Body of pancreas (tissue), 4 donors: Measurements from ENCODE around the gene ADGRL3. TPM values are rescaled to one million over a fixed set of nuclear protein-coding genes. Genes with fewer than 3 reads are reported as not detected.

ENCODE experiments used
- ATAC-seq: fragments of 150-250 bp; one replicate; pipeline ENCODE4 v1.9.1; 2016
- DNase-seq, 4 donors: peaks; one replicate each; pipeline ENCODE4 v3.0.0-alpha.2; 2019
- H3K27ac ChIP-seq, 4 donors: fragments of 200-600 bp; sonication (generic); 1 replicate in 3 of 4; 2 replicates in 1 of 4; pipeline versions ENCODE4 v1.5.1 to v1.6.1; 2016 to 2019; ENCODE audit warnings: mild to moderate bottlenecking in 1 of 4, mixed read lengths in 1 of 4, moderate library complexity in 1 of 4
- H3K27me3 ChIP-seq, 2 donors: fragments of 200-600 bp; sonication (generic); one replicate each; pipeline ENCODE4 v1.6.0; 2016; ENCODE audit warnings: mild to moderate bottlenecking in 1 of 2
- H3K36me3 ChIP-seq, 2 donors: fragments of 200-600 bp; sonication (generic); replicated peaks in 1 of 2; 2 replicates each; pipeline ENCODE4 v1.5.1; 2016; ENCODE audit warnings: low read depth in 2 of 2; ENCODE audit not compliant: insufficient read depth in 1 of 2
- H3K4me1 ChIP-seq: fragments of 200-600 bp; sonication (generic); one replicate; pipeline ENCODE4 v1.6.0; 2016
- H3K4me3 ChIP-seq, 2 donors: fragments of 200-600 bp; sonication (generic); 1 replicate in 1 of 2; 2 replicates in 1 of 2; pipeline ENCODE4 v1.5.1; 2016 to 2019
- H3K9me3 ChIP-seq, 3 donors: fragments of 200-600 bp; sonication (generic); 1 replicate in 2 of 3; 2 replicates in 1 of 3; pipeline ENCODE4 v1.5.1; 2016
- CTCF ChIP-seq, 7 experiments: fragments of 450-650 bp in 4 of 7; fragments of 200-600 bp in 3 of 7; sonication (generic) in 3 of 7; IDR thresholded peaks; one replicate each; pipeline ENCODE4 v1.5.1; 2016 to 2019; ENCODE audit warnings: antibody characterized with exemption in 7 of 7
- POLR2A ChIP-seq, 3 donors: fragments of 450-650 bp; IDR thresholded peaks; one replicate each; pipeline ENCODE4 v1.6.1; 2016; ENCODE audit warnings: antibody characterized with exemption in 3 of 3, mild to moderate bottlenecking in 2 of 3
- WGBS, 2 donors: methylation state at CpG; one replicate each; pipeline ENCODE4 v1.1.5; 2017; 5-methylcytosine and 5-hydroxymethylcytosine counted together
- intact Hi-C: fragments of 100-400 bp; cut with DNase I; formaldehyde crosslinking; loops from one replicate; pipeline ENCODE4 v1.15.1; 2023
- total RNA-seq, 2 donors: library from RNA; depleted of rRNA; stranded (reverse); fragments of >200 nt; gene quantifications; one replicate each; pipeline ENCODE4 v1.1.0, GENCODE V29; 2016

ADGRL3 gene
- total RNA-seq, 2 donors from 2014 or later, result 0.33 to 1.0 TPM

DNA sequence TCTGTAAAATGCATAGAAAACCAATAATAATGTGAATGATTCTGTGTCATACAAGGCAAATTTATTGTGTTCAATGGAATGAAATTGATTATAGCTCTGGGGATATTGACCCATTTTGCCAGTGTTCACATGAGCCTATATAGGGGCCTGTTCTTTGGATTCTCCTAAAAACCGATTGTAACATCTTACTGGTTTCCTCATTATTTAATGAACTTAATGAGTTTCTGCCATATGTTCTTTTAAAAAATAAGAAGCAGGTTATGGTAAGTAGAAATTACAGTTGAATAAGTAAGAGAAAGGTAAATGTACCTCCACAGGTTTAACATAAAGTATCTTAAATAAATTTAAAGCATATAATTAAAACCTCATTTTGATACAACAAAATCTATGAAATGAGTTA, 24.6 kb upstream of the ADGRL3 start:
- no peaks in the 10 kb centered on the region for H3K36me3 ChIP-seq
- intact Hi-C loops, result no loop called here
- no peaks in the 10 kb centered on the region for H3K9me3 ChIP-seq
- no peak overlapping the region for H3K4me3 ChIP-seq
- ATAC-seq (no peak), DNase-seq (no peak)
- H3K4me1 ChIP-seq, result no peaks in the 10 kb centered on the region
- H3K27me3 ChIP-seq, result no peaks in the 10 kb centered on the region
- 18 to 48% methylated on average over 1 of the region's 1 CpG for WGBS, 2 donors
- TF ChIP-seq CTCF (IDR thresholded peaks at IDR 0.05), result no peak
- no peak for TF ChIP-seq POLR2A (IDR thresholded peaks at IDR 0.05)
- no peak overlapping the region for H3K27ac ChIP-seq

- no peak for ATAC-seq
- Histone ChIP-seq H3K27ac (no peak overlapping the region), H3K4me1 (no peaks in the 10 kb centered on the region), H3K9me3 (no peaks in the 10 kb centered on the region), H3K36me3 (no peaks in the 10 kb centered on the region), H3K4me3 (no peak overlapping the region), H3K27me3 (no peaks in the 10 kb centered on the region)
- intact Hi-C loops, result no loop called here
- 56 to 57% methylated on average over 2 of the region's 2 CpGs for WGBS, 2 donors
- no peak for TF ChIP-seq CTCF (IDR thresholded peaks at IDR 0.05)
- TF ChIP-seq POLR2A (IDR thresholded peaks at IDR 0.05), result no peak
- DNase-seq, result no peak
Observed at GRCh38 chr4:61177367-61177766, 22.8 kb upstream of the ADGRL3 start.

GRCh38 chr4:61180405-61180804, 19.7 kb upstream of the ADGRL3 start:
- Histone ChIP-seq H3K27me3 (no peaks in the 10 kb centered on the region), H3K9me3 (peaks cover 0 to 14% (median 0%) of the 10 kb centered on the region in 3 donors), H3K4me3 (no peak overlapping the region), H3K27ac (no peak overlapping the region), H3K4me1 (no peaks in the 10 kb centered on the region), H3K36me3 (no peaks in the 10 kb centered on the region)
- no peak for TF ChIP-seq POLR2A (IDR thresholded peaks at IDR 0.05)
- TF ChIP-seq CTCF (IDR thresholded peaks at IDR 0.05), result no peak
- intact Hi-C loops, result no loop called here
- 7 to 23% methylated on average over 5 of the region's 5 CpGs for WGBS, 2 donors
- ATAC-seq (no peak), DNase-seq (no peak)

DNA sequence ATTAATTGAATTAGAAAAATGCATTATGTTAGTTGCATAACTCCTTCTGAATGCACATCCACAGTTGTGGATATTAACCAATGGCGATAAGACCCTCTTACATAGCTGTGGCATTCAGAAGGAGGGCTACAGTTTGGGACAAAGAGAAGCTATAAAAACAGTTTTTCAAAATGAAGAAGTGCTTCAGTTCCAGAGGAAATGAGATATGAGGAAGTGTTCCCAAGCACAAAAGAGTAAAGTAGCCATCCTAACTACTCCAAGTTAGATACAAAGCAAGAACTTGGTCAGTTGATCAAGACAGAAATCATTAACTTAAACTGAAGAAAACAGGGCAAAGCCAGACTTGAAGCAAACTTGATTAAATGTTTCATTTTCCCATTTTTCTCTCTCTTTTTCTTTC, 17.2 kb upstream of the ADGRL3 start:
- H3K9me3 ChIP-seq, result peaks cover 0 to 14% (median 0%) of the 10 kb centered on the region in 3 donors
- H3K27ac ChIP-seq, result no peak overlapping the region
- WGBS, 2 donors, result 68 to 73% methylated on average over 1 of the region's 1 CpG
- no peak overlapping the region for H3K4me3 ChIP-seq
- intact Hi-C loops, result no loop called here
- no peak for TF ChIP-seq POLR2A (IDR thresholded peaks at IDR 0.05)
- no peak for TF ChIP-seq CTCF (IDR thresholded peaks at IDR 0.05)
- H3K36me3 ChIP-seq, result no peaks in the 10 kb centered on the region
- ATAC-seq (no peak), DNase-seq (no peak)
- no peaks in the 10 kb centered on the region for H3K4me1 ChIP-seq
- H3K27me3 ChIP-seq, result no peaks in the 10 kb centered on the region

- TF ChIP-seq POLR2A (IDR thresholded peaks at IDR 0.05) (no peak), CTCF (IDR thresholded peaks at IDR 0.05) (no peak)
- Histone ChIP-seq H3K4me3 (no peak overlapping the region), H3K4me1 (no peaks in the 10 kb centered on the region), H3K36me3 (no peaks in the 10 kb centered on the region), H3K9me3 (peaks cover 0 to 14% (median 0%) of the 10 kb centered on the region in 3 donors), H3K27me3 (no peaks in the 10 kb centered on the region), H3K27ac (no peak overlapping the region)
- no peak for ATAC-seq
- intact Hi-C loops, result no loop called here
- no peak for DNase-seq
Observed at GRCh38 chr4:61185288-61185687, 14.8 kb upstream of the ADGRL3 start.
